Caco-2 (cell line): ENCODE measurements around the gene SARDH. TPM values are rescaled to one million over a fixed set of nuclear protein-coding genes. Genes with fewer than 3 reads are reported as not detected.

ENCODE experiments used
- BruUV-seq: library from RNA; stranded (reverse); fragments of 400-500 nt; replicated peaks from 2 replicates; lab custom pipeline; 2021; lab: Mats Ljungman, UMichigan
- CTCF ChIA-PET: fragments of 300-600 bp; sonication (Branson Sonifier 250); formaldehyde crosslinking; loops from one replicate; lab custom pipeline; 2022; ENCODE audit warnings: antibody characterized with exemption; lab: Charles Lee
- POLR2A ChIA-PET: fragments of 300-600 bp; sonication (Branson Sonifier 250); formaldehyde crosslinking; loops from one replicate; lab custom pipeline; 2022; ENCODE audit warnings: antibody characterized with exemption; lab: Charles Lee
- DNase-seq, 2 experiments: peaks; one replicate each; pipeline versions ENCODE4 v3.0.0 to v3.0.0-alpha.2; 2020 to 2022
- H3K27me3 ChIP-seq: replicated peaks from 2 replicates; pipeline ENCODE4 v1.6.0; 2011; ENCODE audit warnings: low read length; ENCODE audit not compliant: control insufficient read depth, insufficient read depth
- H3K36me3 ChIP-seq: 2 replicates; pipeline ENCODE4 v1.5.1; 2011; ENCODE audit warnings: low read length; ENCODE audit not compliant: control insufficient read depth, insufficient read depth
- H3K4me1 ChIP-seq: fragments of 250-450 bp; sonication (Bioruptor Pico); 2 replicates; pipeline ENCODE4 v1.5.1; 2020; ENCODE audit warnings: mild to moderate bottlenecking
- H3K4me3 ChIP-seq: 2 replicates; pipeline ENCODE4 v1.5.1; 2011; ENCODE audit warnings: low read depth, mild to moderate bottlenecking, control low read depth, low read length
- H3K9me3 ChIP-seq: fragments of 250-450 bp; sonication (Bioruptor Pico); 2 replicates; pipeline ENCODE4 v1.5.1; 2020; ENCODE audit warnings: mild to moderate bottlenecking, moderate library complexity
- H3K27ac Mint-ChIP-seq: one replicate; pipeline ENCODE4 v1.8.0; 2022; ENCODE audit warnings: mixed read lengths; ENCODE audit not compliant: unreplicated experiment
- H3K27me3 Mint-ChIP-seq: one replicate; pipeline ENCODE4 v1.8.0; 2022; ENCODE audit warnings: mixed read lengths; ENCODE audit not compliant: insufficient read depth, unreplicated experiment
- H3K36me3 Mint-ChIP-seq: one replicate; pipeline ENCODE4 v1.8.0; 2022; ENCODE audit warnings: mild to moderate bottlenecking, mixed read lengths; ENCODE audit not compliant: insufficient read depth, unreplicated experiment
- H3K4me1 Mint-ChIP-seq: one replicate; pipeline ENCODE4 v1.8.0; 2022; ENCODE audit warnings: low read depth, mixed read lengths; ENCODE audit not compliant: unreplicated experiment
- H3K4me3 Mint-ChIP-seq: one replicate; pipeline ENCODE4 v1.8.0; 2022; ENCODE audit warnings: mild to moderate bottlenecking, moderate library complexity, mixed read lengths; ENCODE audit not compliant: unreplicated experiment
- H3K9me3 Mint-ChIP-seq: one replicate; pipeline ENCODE4 v1.8.0; 2022; ENCODE audit warnings: mixed read lengths; ENCODE audit not compliant: unreplicated experiment
- intact Hi-C: fragments of 100-400 bp; cut with micrococcal nuclease; formaldehyde crosslinking; loops from one replicate; pipeline ENCODE4 v1.10.0; 2022; ENCODE audit not compliant: unreplicated experiment
- total RNA-seq: library from RNA; stranded (reverse); gene quantifications from 2 replicates; pipeline ENCODE4 v1.2.3, GENCODE V29; 2022
- TF ChIP-seq, protein P1 (sequence below), 2 experiments: fragments of 200-600 bp in 1 of 2; IDR thresholded peaks; 1 replicate in 1 of 2; 2 replicates in 1 of 2; pipeline versions ENCODE4 v1.5.1 to v1.8.0; 2011 to 2022; ENCODE audit warnings: antibody characterized with exemption in 1 of 2, control low read depth in 1 of 2, inconsistent platforms in 1 of 2, low read depth in 1 of 2, low read length in 1 of 2, mild to moderate bottlenecking in 1 of 2, moderate library complexity in 1 of 2; ENCODE audit not compliant: insufficient read depth in 1 of 2, severe bottlenecking in 1 of 2, unreplicated experiment in 1 of 2

Gene SARDH
- total RNA-seq, 1 experiment from 2014 or later = 0.36 TPM

DNA sequence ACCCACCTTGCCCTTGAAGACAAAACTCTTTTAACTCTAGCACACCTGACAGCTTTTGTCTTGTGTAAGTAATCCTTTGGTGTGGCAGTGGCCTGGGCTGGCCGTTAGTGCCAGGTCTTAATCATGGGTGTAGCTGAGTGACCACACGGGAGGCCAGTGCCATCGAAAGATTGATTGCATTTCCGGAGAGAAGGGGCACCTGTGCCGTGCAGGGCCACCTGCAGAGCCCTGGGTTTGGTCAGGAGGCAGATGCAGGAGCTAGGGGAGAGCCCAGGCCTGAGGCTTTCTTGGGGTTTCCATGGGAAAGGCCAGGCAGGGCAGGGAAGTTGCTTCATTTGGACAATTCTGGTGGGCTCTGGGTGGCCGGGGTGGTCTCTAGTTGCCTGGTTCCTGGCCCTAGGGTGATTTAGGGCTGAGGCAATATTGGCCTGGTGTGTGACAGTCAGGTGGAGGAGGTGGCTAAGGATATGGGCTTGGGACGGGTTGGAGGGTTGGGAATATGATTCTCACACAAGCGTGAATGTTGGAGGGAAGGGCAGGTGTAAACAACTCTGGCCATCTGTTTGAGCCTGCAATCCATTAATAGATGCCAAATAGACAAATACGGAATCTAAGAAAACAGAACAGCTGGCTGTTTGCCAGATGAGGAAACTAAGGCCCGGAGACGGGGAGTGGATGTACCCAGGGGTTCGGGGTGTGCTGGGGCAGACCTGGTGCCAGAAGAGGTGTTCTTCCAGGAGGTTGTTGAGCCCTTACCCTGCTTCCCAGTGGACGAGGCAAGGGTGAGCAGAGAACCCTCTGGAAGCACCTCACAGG lies 97.4 kb downstream of the SARDH start:
- BruUV-seq = no TSS peak
- no peak overlapping the region for H3K27ac Mint-ChIP-seq
- H3K9me3 Mint-ChIP-seq = no peaks in the 10 kb centered on the region
- intact Hi-C loops = no loop called here
- TF ChIP-seq, protein P1, sequence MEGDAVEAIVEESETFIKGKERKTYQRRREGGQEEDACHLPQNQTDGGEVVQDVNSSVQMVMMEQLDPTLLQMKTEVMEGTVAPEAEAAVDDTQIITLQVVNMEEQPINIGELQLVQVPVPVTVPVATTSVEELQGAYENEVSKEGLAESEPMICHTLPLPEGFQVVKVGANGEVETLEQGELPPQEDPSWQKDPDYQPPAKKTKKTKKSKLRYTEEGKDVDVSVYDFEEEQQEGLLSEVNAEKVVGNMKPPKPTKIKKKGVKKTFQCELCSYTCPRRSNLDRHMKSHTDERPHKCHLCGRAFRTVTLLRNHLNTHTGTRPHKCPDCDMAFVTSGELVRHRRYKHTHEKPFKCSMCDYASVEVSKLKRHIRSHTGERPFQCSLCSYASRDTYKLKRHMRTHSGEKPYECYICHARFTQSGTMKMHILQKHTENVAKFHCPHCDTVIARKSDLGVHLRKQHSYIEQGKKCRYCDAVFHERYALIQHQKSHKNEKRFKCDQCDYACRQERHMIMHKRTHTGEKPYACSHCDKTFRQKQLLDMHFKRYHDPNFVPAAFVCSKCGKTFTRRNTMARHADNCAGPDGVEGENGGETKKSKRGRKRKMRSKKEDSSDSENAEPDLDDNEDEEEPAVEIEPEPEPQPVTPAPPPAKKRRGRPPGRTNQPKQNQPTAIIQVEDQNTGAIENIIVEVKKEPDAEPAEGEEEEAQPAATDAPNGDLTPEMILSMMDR (IDR thresholded peaks at IDR 0.05; ENCODE audit: insufficient read depth in 1 of 2, low read depth in 1 of 2, low read length in 1 of 2, severe bottlenecking in 1 of 2, unreplicated experiment in 1 of 2) = no peak
- no peak for DNase-seq
- Histone ChIP-seq H3K4me1 (no peaks in the 10 kb centered on the region), H3K27me3 (no peaks in the 10 kb centered on the region; the same call in 1 of the 2 replicates), H3K4me3 (no peak overlapping the region), H3K9me3 (no peaks in the 10 kb centered on the region), H3K36me3 (no peaks in the 10 kb centered on the region)
- POLR2A ChIA-PET = no interaction called here
- CTCF ChIA-PET = no interaction called here
- H3K27me3 Mint-ChIP-seq = peaks cover 27% of the 10 kb centered on the region
- no peak overlapping the region for H3K4me3 Mint-ChIP-seq
- H3K4me1 Mint-ChIP-seq = no peaks in the 10 kb centered on the region
- peaks cover 4% of the 10 kb centered on the region for H3K36me3 Mint-ChIP-seq

GRCh38 chr9:133640160-133640559 lies 98.0 kb downstream of the SARDH start:
- CTCF ChIA-PET = no interaction called here
- POLR2A ChIA-PET = no interaction called here

DNA sequence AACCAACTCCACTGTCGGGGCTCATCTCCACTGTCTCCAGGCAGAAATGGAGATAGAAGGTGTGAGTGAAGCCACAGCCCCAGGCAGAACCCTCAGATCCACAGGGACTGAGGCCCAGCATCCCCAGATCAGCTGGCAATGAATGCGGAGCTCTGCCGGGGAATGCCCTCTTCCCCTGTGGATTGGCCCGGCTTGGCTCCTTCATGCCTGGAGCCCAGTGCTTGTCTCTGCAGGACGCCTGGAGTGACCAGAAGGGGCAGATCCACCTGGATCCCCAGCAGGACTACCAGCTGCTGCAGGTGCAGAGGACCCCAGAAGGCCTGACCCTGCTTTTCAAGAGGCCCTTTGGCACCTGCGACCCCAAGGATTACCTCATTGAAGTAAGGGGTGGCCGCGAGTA lies 98.5 kb downstream of the SARDH start:
- ChIA-PET POLR2A (no interaction called here), CTCF (no interaction called here)
- Histone ChIP-seq H3K27me3 (no peaks in the 10 kb centered on the region; the same call in 1 of the 2 replicates), H3K4me3 (no peak overlapping the region), H3K36me3 (no peaks in the 10 kb centered on the region), H3K9me3 (no peaks in the 10 kb centered on the region), H3K4me1 (no peaks in the 10 kb centered on the region)
- no TSS peak for BruUV-seq
- no peak for DNase-seq
- no peak overlapping the region for H3K4me3 Mint-ChIP-seq
- H3K27ac Mint-ChIP-seq = no peak overlapping the region
- peaks cover 4% of the 10 kb centered on the region for H3K36me3 Mint-ChIP-seq
- TF ChIP-seq, protein P1 (IDR thresholded peaks at IDR 0.05; ENCODE audit: insufficient read depth in 1 of 2, low read depth in 1 of 2, low read length in 1 of 2, severe bottlenecking in 1 of 2, unreplicated experiment in 1 of 2) = no peak
- no peaks in the 10 kb centered on the region for H3K9me3 Mint-ChIP-seq
- peaks cover 26% of the 10 kb centered on the region for H3K27me3 Mint-ChIP-seq
- intact Hi-C loops = no loop called here
- no peaks in the 10 kb centered on the region for H3K4me1 Mint-ChIP-seq

More at GRCh38 chr9:133640160-133640559, 98.0 kb downstream of the SARDH start:
- Mint-ChIP-seq H3K4me1 (no peaks in the 10 kb centered on the region), H3K9me3 (no peaks in the 10 kb centered on the region), H3K27ac (no peak overlapping the region), H3K4me3 (no peak overlapping the region), H3K36me3 (peaks cover 4% of the 10 kb centered on the region), H3K27me3 (peaks cover 24% of the 10 kb centered on the region)
- no TSS peak for BruUV-seq
- no peaks in the 10 kb centered on the region for H3K36me3 ChIP-seq
- no peaks in the 10 kb centered on the region; the same call in 1 of the 2 replicates for H3K27me3 ChIP-seq
- intact Hi-C loops = no loop called here
- no peaks in the 10 kb centered on the region for H3K9me3 ChIP-seq
- TF ChIP-seq, protein P1 (IDR thresholded peaks at IDR 0.05; ENCODE audit: insufficient read depth in 1 of 2, low read depth in 1 of 2, low read length in 1 of 2, severe bottlenecking in 1 of 2, unreplicated experiment in 1 of 2) = no peak
- no peaks in the 10 kb centered on the region for H3K4me1 ChIP-seq
- no peak overlapping the region for H3K4me3 ChIP-seq
- DNase-seq = no peak
